Fibroblast of the aortic adventitia (primary cell): ENCODE measurements around the gene GDI1. TPM values are rescaled to one million over a fixed set of nuclear protein-coding genes. Genes with fewer than 3 reads are reported as not detected.

ENCODE experiments used
- DNase-seq: peaks from one replicate; pipeline ENCODE4 v3.0.0-alpha.2; 2010; ENCODE audit warnings: low read depth
- H3K4me3 ChIP-seq: 2 replicates; pipeline ENCODE4 v1.5.1; 2011; ENCODE audit warnings: low read depth, mild to moderate bottlenecking, control low read depth, low read length, moderate library complexity
- CTCF ChIP-seq: IDR thresholded peaks from 2 replicates; pipeline ENCODE4 v1.5.1; 2011; ENCODE audit warnings: mild to moderate bottlenecking, low read length, control low read depth, inconsistent platforms; ENCODE audit not compliant: insufficient read depth
- total RNA-seq: library from RNA; depleted of rRNA; stranded (reverse); fragments of >200 nt; gene quantifications from 2 replicates; pipeline ENCODE4 v1.2.3, GENCODE V29; 2012; ENCODE audit warnings: low replicate concordance

GDI1 gene
- total RNA-seq, 1 donor, result 115 TPM

- no peak overlapping the region for H3K4me3 ChIP-seq
- no peak for TF ChIP-seq CTCF
- DNase-seq, result no peak
These were observed 4.7 kb upstream of the GDI1 start for GRCh38 chrX:154432210-154432609.

GRCh38 chrX:154433605-154434004 is 3.3 kb upstream of the GDI1 start:
- DNase-seq, result no peak
- no peak overlapping the region for H3K4me3 ChIP-seq
- TF ChIP-seq CTCF, result no peak

- no peak for TF ChIP-seq CTCF
- no peak for DNase-seq
- no peak overlapping the region for H3K4me3 ChIP-seq
These were observed 2.4 kb upstream of the GDI1 start for GRCh38 chrX:154434394-154435168.

GRCh38 chrX:154435171-154435733 is 1.7 kb upstream of the GDI1 start:
- no peak for DNase-seq
- no peak for TF ChIP-seq CTCF
- no peak overlapping the region for H3K4me3 ChIP-seq

GRCh38 chrX:154436374-154436982 is 476 bp upstream of the GDI1 start:
- peak; percentile 19 for DNase-seq
- H3K4me3 ChIP-seq, result peak overlapping the region; percentile 77
- no peak for TF ChIP-seq CTCF

- TF ChIP-seq CTCF, result no peak
- H3K4me3 ChIP-seq, result peak overlapping the region; percentile 77
- DNase-seq, result no peak
These were observed 1.3 kb downstream of the GDI1 start for GRCh38 chrX:154437971-154438893.
